Retinal pigment epithelial cell (primary cell): ENCODE results near the gene TMEM143.
"Not testable (repeated sequence)": the region's sequence is repeated elsewhere in the genome, so short reads cannot be mapped to it uniquely, and the experiment has no call there.

Experiments used
- DNase-seq: peaks from one replicate; pipeline ENCODE4 v3.0.0-alpha.2; 2010; ENCODE audit warnings: low read depth
- H3K4me3 ChIP-seq: 2 replicates; pipeline ENCODE4 v1.5.1; 2011; ENCODE audit warnings: mild to moderate bottlenecking, low read length, control low read depth, moderate library complexity
- CTCF ChIP-seq: conservative IDR thresholded peaks from 2 replicates; pipeline ENCODE4 v1.5.1; 2011; ENCODE audit warnings: low read depth, low read length, control low read depth, inconsistent platforms

Gene TMEM143

GRCh38 chr19:48378194-48378570, 14.4 kb upstream of the TMEM143 start:
- no peak for TF ChIP-seq CTCF
- DNase-seq, result no peak

DNA sequence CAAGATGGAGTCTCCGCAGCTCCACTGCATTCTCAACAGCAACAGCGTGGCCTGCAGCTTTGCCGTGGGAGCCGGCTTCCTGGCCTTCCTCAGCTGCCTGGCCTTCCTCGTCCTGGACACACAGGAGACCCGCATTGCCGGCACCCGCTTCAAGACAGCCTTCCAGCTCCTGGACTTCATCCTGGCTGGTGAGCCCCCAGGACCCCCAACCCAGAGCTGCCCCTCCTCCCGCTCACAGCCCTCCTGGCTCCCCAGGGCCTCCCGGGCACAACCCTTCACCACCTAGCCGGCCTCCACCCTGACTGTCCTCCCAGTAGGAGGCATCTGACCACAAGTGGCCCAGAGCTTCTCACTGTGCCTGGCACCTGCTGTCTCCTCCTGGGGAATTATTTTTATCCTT, 9.8 kb upstream of the TMEM143 start:
- no peak overlapping the region for H3K4me3 ChIP-seq
- no peak for DNase-seq
- no peak for TF ChIP-seq CTCF

More at GRCh38 chr19:48378194-48378570, 14.4 kb upstream of the TMEM143 start:
- no peak overlapping the region for H3K4me3 ChIP-seq

DNA sequence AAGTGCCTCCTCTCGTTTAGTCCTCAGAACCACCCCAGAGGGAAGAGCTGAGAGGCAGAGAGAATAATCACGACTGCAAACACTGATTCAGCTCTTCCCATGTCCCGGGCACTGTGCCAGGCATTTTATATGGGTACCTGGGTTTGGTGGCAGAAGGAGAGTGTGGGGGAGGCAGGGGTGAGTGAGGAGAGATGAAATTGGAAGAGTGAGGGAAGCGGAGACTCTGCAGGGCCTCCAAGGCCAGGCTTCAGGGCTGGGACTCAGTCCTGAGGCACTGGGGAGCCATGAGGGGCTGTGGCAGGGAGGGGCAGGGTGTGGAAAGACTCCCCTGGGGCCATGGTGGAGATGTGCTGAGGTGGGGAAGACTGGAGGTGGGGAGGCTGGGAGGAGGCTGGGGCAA, 9.2 kb upstream of the TMEM143 start:
- H3K4me3 ChIP-seq, result no peak overlapping the region
- TF ChIP-seq CTCF, result no peak

DNA sequence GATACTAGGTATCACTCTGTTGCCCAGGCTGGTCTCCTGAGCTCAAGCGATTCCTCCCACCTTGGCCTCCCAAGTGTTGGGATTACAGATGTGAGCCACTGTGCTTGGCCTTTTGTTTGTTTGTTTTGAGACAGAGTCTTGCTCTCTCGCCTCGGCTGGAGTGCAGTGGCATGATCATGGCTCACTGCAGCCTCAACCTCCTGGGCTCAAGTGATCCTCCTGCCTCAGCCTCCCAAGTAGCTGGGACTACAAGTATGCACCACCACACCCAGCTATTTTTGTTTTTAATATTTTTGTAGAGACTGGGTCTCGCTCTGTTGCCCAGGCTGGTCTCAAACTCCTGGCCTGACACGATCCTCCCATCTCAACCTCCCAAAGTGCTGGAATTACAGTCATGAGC, 8.0 kb upstream of the TMEM143 start:
- not testable (repeated sequence) for DNase-seq, H3K4me3 ChIP-seq

More for the DNA sequence above, 9.2 kb upstream of the TMEM143 start:
- DNase-seq, result no peak

GRCh38 chr19:48371367-48371766, 7.6 kb upstream of the TMEM143 start:
- no peak overlapping the region for H3K4me3 ChIP-seq
- no peak for TF ChIP-seq CTCF
- no peak for DNase-seq

DNA sequence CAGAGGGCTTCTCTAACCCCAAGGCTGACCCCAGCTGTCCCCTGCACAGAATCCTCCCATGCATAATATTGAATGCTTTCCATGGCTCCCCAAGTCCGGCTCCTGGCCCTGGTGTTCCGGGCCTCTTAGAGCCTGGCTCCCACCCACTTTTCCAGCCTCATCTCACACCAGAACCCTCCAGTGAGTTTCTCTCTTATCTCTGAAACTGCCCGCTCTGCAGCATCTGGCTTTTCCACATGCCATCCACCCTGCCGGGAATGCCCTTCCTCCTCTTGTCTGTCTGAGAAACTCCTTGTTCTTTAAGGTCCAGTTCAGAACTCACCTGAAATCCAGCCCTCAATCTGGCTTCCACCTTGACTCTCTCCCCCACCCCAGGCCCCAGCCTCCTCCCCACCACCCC, 7.2 kb upstream of the TMEM143 start:
- DNase-seq, result no peak
- no peak overlapping the region for H3K4me3 ChIP-seq
- TF ChIP-seq CTCF, result no peak

GRCh38 chr19:48368936-48369335, 5.2 kb upstream of the TMEM143 start:
- no peak for DNase-seq
- H3K4me3 ChIP-seq, result no peak overlapping the region
- no peak for TF ChIP-seq CTCF

DNA sequence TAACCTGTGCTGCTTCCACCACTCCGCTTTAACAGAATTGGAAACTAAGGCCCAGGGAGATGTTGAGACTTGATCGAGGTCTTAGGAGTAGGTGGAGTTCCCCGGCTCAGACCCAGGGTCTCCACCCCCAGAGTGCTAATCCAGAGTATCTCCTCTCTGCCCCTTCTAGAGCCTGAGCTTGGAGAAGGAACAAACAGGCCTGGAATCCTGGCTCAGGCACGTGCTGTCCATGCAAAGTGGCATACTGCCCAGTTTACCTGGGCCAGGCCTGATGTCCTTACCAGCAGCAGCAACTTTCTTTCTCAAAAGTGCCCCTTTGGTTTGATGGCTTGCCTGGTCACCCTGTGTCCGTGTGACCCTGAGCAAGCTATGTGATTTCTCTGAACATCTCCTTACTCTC, 4.1 kb upstream of the TMEM143 start:
- no peak overlapping the region for H3K4me3 ChIP-seq
- no peak for DNase-seq
- TF ChIP-seq CTCF, result no peak
